A549 (cell line): Measurements from ENCODE around the gene WRNIP1. TPM values are rescaled to one million over a fixed set of nuclear protein-coding genes. Genes with fewer than 3 reads are reported as not detected.
A peak's percentile ranks its signal among the peaks of the same experiment; 100 is the strongest.

Source experiments
- ATAC-seq, 2 experiments: fragments of 200-7000 bp in 1 of 2; fragments of >200 bp in 1 of 2; cut with Nextera tagmentation in 1 of 2; cut with Tn5 transposase in 1 of 2; 3 replicates each; pipeline versions ENCODE4 v1.8.0 to v1.9.1; 2018 to 2020; ENCODE audit warnings: mild to moderate bottlenecking in 1 of 2, moderate library complexity in 1 of 2
- CTCF ChIA-PET: fragments of 300-600 bp; sonication (Branson Sonifier 250); formaldehyde crosslinking; extraction: SDS; loops from one replicate; lab custom pipeline; 2021; ENCODE audit warnings: antibody characterized with exemption, inconsistent platforms; lab: Yijun Ruan, JAX
- POLR2A ChIA-PET: fragments of 350-600 bp; formaldehyde crosslinking; extraction: SDS; loops from one replicate; lab custom pipeline; 2021; ENCODE audit warnings: antibody characterized with exemption, inconsistent platforms; lab: Yijun Ruan, JAX
- DNase-seq, 2 experiments: peaks; one replicate each; pipeline versions ENCODE4 v3.0.0 to v3.0.0-alpha.2; 2011 to 2016; ENCODE audit warnings: low read depth in 1 of 2, low spot score in 1 of 2
- FAIRE-seq: peaks from 2 replicates; lab custom pipeline; 2011; peaks lifted over from hg19 to GRCh38; lab: Jason Lieb, UNC
- H3K27ac ChIP-seq, 2 experiments: fragments of >200 bp; sonication (Bioruptor Twin); formaldehyde crosslinking; 3 replicates each; pipeline ENCODE4 v1.5.1; 2016 to 2017
- H3K4me1 ChIP-seq: fragments of >200 bp; sonication (Bioruptor Twin); formaldehyde crosslinking; 3 replicates; pipeline ENCODE4 v1.6.1; 2016
- H3K4me2 ChIP-seq: fragments of >200 bp; sonication (Bioruptor Twin); formaldehyde crosslinking; 3 replicates; pipeline ENCODE4 v1.6.1; 2016
- H3K4me3 ChIP-seq: fragments of >200 bp; sonication (Bioruptor Twin); formaldehyde crosslinking; 3 replicates; pipeline ENCODE4 v1.5.1; 2016
- H3K9me3 ChIP-seq: fragments of >200 bp; sonication (Bioruptor Twin); formaldehyde crosslinking; 3 replicates; pipeline ENCODE4 v1.6.1; 2016
- CTCF ChIP-seq: fragments of >200 bp; sonication (Bioruptor Twin); formaldehyde crosslinking; IDR thresholded peaks from 3 replicates; pipeline ENCODE4 v1.5.1; 2016
- EHMT2 ChIP-seq: fragments of 200-600 bp; sonication (generic); IDR thresholded peaks from 2 replicates; pipeline ENCODE4 v1.6.1; 2016; ENCODE audit warnings: antibody characterized with exemption, low read depth, mild to moderate bottlenecking, moderate library complexity
- FOSL2 ChIP-seq, 2 experiments: fragments of 450-650 bp in 1 of 2; fragments of >200 bp in 1 of 2; sonication (Bioruptor Twin) in 1 of 2; formaldehyde crosslinking; IDR thresholded peaks; 2 replicates each; pipeline versions ENCODE4 v1.5.0 to v1.6.1; 2016 to 2020; ENCODE audit warnings: mild to moderate bottlenecking in 1 of 2, moderate library complexity in 1 of 2
- FOXS1 ChIP-seq: fragments of 250-450 bp; sonication (Bioruptor Pico); IDR thresholded peaks from 2 replicates; pipeline ENCODE4 v1.5.0; 2020; ENCODE audit warnings: mild to moderate bottlenecking, moderate library complexity
- GATA3 ChIP-seq: IDR thresholded peaks from 2 replicates; pipeline ENCODE4 v1.6.1; 2012; ENCODE audit warnings: borderline replicate concordance
- HOXA7 ChIP-seq: fragments of 250-450 bp; sonication (Bioruptor Pico); IDR thresholded peaks from 2 replicates; pipeline ENCODE4 v1.5.0; 2020; ENCODE audit warnings: mild to moderate bottlenecking, moderate library complexity
- HOXB13 ChIP-seq: fragments of 250-450 bp; sonication (Bioruptor Pico); IDR thresholded peaks from 2 replicates; pipeline ENCODE4 v1.5.0; 2020; ENCODE audit warnings: low read depth, mild to moderate bottlenecking, moderate library complexity
- JUN ChIP-seq, 2 experiments: fragments of >200 bp; sonication (Bioruptor Twin); formaldehyde crosslinking; IDR thresholded peaks; 2 replicates in 1 of 2; 3 replicates in 1 of 2; pipeline ENCODE4 v1.6.1; 2016 to 2017
- JUNB ChIP-seq: fragments of >200 bp; sonication (Bioruptor Twin); formaldehyde crosslinking; IDR thresholded peaks from 2 replicates; pipeline ENCODE4 v1.6.1; 2016
- KDM1A ChIP-seq: fragments of 200-600 bp; sonication (generic); IDR thresholded peaks from 2 replicates; pipeline ENCODE4 v1.6.1; 2016; ENCODE audit warnings: low read depth, mild to moderate bottlenecking
- KDM5A ChIP-seq: fragments of 200-600 bp; sonication (generic); IDR thresholded peaks from 2 replicates; pipeline ENCODE4 v1.6.1; 2016; ENCODE audit warnings: antibody characterized with exemption, mild to moderate bottlenecking
- MYC ChIP-seq: IDR thresholded peaks from 2 replicates; pipeline ENCODE4 v1.6.1; 2012; ENCODE audit warnings: mild to moderate bottlenecking, inconsistent platforms, low read length, improper control_type of control experiment, borderline replicate concordance
- NFE2L2 ChIP-seq: fragments of 150-350 bp; conservative IDR thresholded peaks from 2 replicates; pipeline ENCODE4 v1.6.1; 2014; ENCODE audit warnings: low read length
- RAD21 ChIP-seq, 2 experiments: fragments of >200 bp in 1 of 2; sonication (Bioruptor Twin) in 1 of 2; formaldehyde crosslinking in 1 of 2; IDR thresholded peaks in 1 of 2; conservative IDR thresholded peaks in 1 of 2; 2 replicates in 1 of 2; 3 replicates in 1 of 2; pipeline ENCODE4 v1.6.1; 2012 to 2018; ENCODE audit warnings: inconsistent platforms in 1 of 2
- RARB ChIP-seq: fragments of 250-450 bp; sonication (Bioruptor Pico); IDR thresholded peaks from 2 replicates; pipeline ENCODE4 v1.8.0; 2021; ENCODE audit warnings: mild to moderate bottlenecking, moderate library complexity
- RCOR1 ChIP-seq: fragments of 150-350 bp; IDR thresholded peaks from 2 replicates; pipeline ENCODE4 v1.6.1; 2014; ENCODE audit warnings: antibody characterized with exemption, low read length, low read depth
- ZC3H11A ChIP-seq: fragments of 450-650 bp; IDR thresholded peaks from 2 replicates; pipeline ENCODE4 v1.6.1; 2014; ENCODE audit warnings: antibody characterized with exemption, mild to moderate bottlenecking
- ZSCAN20 ChIP-seq: fragments of 250-450 bp; sonication (Bioruptor Pico); IDR thresholded peaks from 2 replicates; pipeline ENCODE4 v1.8.0; 2022; ENCODE audit warnings: mild to moderate bottlenecking, moderate library complexity
- WGBS: methylation state at CpG from one replicate; pipeline ENCODE4 v1.1.6; 2017; ENCODE audit errors: missing lambda C conversion rate; 5-methylcytosine and 5-hydroxymethylcytosine counted together
- polyA plus RNA-seq, 4 experiments: library from polyadenylated mRNA; depleted of rRNA in 3 of 4; stranded (reverse); fragments of >200 nt; fragmentation: RNase III in 1 of 4; extraction: RNeasy Plus Mini Kit Qiagen cat#74134 plus additional on column Dnase treatment in 1 of 4; gene quantifications; 2 replicates in 3 of 4; 3 replicates in 1 of 4; pipeline ENCODE4 v1.2.3, GENCODE V29; 2011 to 2017
- TF ChIP-seq, protein P1 (sequence below): fragments of >200 bp; sonication (Bioruptor Twin); formaldehyde crosslinking; IDR thresholded peaks from 2 replicates; pipeline ENCODE4 v1.6.1; 2016
- TF ChIP-seq, protein P2 (sequence below): fragments of 250-450 bp; sonication (Bioruptor Pico); IDR thresholded peaks from 2 replicates; pipeline ENCODE4 v1.5.0; 2020; ENCODE audit warnings: low read depth, mild to moderate bottlenecking, moderate library complexity
- TF ChIP-seq, protein P3 (sequence below): fragments of >200 bp; sonication (Bioruptor Twin); formaldehyde crosslinking; IDR thresholded peaks from 3 replicates; pipeline ENCODE4 v1.6.1; 2016

The WRNIP1 gene
- polyA plus RNA-seq, 2 of the 4 experiments (the other 2 are of a cell fraction), result 27.7 to 32.2 TPM

- FAIRE-seq (no peak), DNase-seq (no peak), ATAC-seq (no peak)
- WGBS, result 67% methylated on average over 7 of the region's 7 CpGs
- ChIA-PET CTCF (interaction anchor here (0.7 to 4.4 kb wide), 21 partner anchors 8 to 1218 kb away, joined by 3 to 65 read pairs (median 4); partner anchors contain the start of gene WRNIP1), POLR2A (interaction anchor here (1.8 kb wide), 1 partner anchor 13 kb away, joined by 6 read pairs; no protein-coding TSS in a partner anchor)
- Histone ChIP-seq H3K4me1 (no peaks in the 10 kb centered on the region), H3K27ac (no peak within 1 kb of the TSS), H3K4me2 (peak within 1 kb of the TSS; percentile 52), H3K4me3 (no peak within 1 kb of the TSS), H3K9me3 (no peaks in the 10 kb centered on the region)
- TF ChIP-seq FOSL2 (IDR thresholded peaks at IDR 0.05), result no peak
- no peak for TF ChIP-seq FOSL2 (CRISPR knock-in tag; IDR thresholded peaks at IDR 0.05)
- no peak for TF ChIP-seq MYC
- no peak for TF ChIP-seq KDM1A
- TF ChIP-seq JUN (IDR thresholded peaks at IDR 0.05), result no peak
- TF ChIP-seq JUNB, result no peak
Observed at GRCh38 chr6:2750832-2751231, 14.4 kb upstream of the WRNIP1 start, which contains the start of gene MYLK4. Gene MYLK4 (minus strand): TSS chr6:2750922. CDS start chr6:2749294, 1,628 bp downstream.

- FAIRE-seq, result no peak
- Histone ChIP-seq H3K4me3 (no peak overlapping the region), H3K4me1 (peaks cover 3% of the 10 kb centered on the region; the same call in 1 of the 3 replicates), H3K27ac (no peak overlapping the region), H3K9me3 (no peaks in the 10 kb centered on the region), H3K4me2 (no peak overlapping the region)
- ATAC-seq, result no peak
- ChIA-PET CTCF (interaction anchor here (0.7 to 4.4 kb wide), 4 partner anchors 11 to 1155 kb away, joined by 3 to 65 read pairs (median 18); no protein-coding TSS in a partner anchor), POLR2A (no interaction called here)
- no peak for TF ChIP-seq FOSL2 (IDR thresholded peaks at IDR 0.05)
- TF ChIP-seq FOSL2 (CRISPR knock-in tag; IDR thresholded peaks at IDR 0.05), result no peak
- no peak for TF ChIP-seq RAD21 (conservative IDR thresholded peaks at IDR 0.05 in 1 of 2, IDR thresholded peaks at IDR 0.05 in 1 of 2)
- TF ChIP-seq JUN (IDR thresholded peaks at IDR 0.05), result no peak
- no peak for TF ChIP-seq FOXS1 (CRISPR knock-in tag)
- TF ChIP-seq, protein P1, sequence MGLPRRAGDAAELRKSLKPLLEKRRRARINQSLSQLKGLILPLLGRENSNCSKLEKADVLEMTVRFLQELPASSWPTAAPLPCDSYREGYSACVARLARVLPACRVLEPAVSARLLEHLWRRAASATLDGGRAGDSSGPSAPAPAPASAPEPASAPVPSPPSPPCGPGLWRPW, result no peak
- no peak for TF ChIP-seq ZSCAN20 (CRISPR knock-in tag)
- no peak for TF ChIP-seq KDM5A
- no peak for TF ChIP-seq RARB (CRISPR knock-in tag)
- TF ChIP-seq, protein P2, sequence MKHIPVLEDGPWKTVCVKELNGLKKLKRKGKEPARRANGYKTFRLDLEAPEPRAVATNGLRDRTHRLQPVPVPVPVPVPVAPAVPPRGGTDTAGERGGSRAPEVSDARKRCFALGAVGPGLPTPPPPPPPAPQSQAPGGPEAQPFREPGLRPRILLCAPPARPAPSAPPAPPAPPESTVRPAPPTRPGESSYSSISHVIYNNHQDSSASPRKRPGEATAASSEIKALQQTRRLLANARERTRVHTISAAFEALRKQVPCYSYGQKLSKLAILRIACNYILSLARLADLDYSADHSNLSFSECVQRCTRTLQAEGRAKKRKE, result no peak
- TF ChIP-seq MYC, result no peak
- TF ChIP-seq KDM1A, result no peak
- no peak for TF ChIP-seq CTCF
- TF ChIP-seq GATA3, result no peak
- TF ChIP-seq ZC3H11A, result no peak
- no peak for TF ChIP-seq EHMT2
- TF ChIP-seq RCOR1, result no peak
- TF ChIP-seq NFE2L2, result no peak
- TF ChIP-seq HOXA7 (CRISPR knock-in tag), result no peak
- no peak for TF ChIP-seq HOXB13
- TF ChIP-seq, protein P3, sequence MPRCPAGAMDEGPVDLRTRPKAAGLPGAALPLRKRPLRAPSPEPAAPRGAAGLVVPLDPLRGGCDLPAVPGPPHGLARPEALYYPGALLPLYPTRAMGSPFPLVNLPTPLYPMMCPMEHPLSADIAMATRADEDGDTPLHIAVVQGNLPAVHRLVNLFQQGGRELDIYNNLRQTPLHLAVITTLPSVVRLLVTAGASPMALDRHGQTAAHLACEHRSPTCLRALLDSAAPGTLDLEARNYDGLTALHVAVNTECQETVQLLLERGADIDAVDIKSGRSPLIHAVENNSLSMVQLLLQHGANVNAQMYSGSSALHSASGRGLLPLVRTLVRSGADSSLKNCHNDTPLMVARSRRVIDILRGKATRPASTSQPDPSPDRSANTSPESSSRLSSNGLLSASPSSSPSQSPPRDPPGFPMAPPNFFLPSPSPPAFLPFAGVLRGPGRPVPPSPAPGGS, result no peak
- WGBS, result 92% methylated on average over 3 of the region's 3 CpGs
- no peak for DNase-seq
Observed at GRCh38 chr6:2751871-2752270, 13.3 kb upstream of the WRNIP1 start.
